Measurements from ENCODE around the gene MRPS15.

MRPS15 gene

DNA sequence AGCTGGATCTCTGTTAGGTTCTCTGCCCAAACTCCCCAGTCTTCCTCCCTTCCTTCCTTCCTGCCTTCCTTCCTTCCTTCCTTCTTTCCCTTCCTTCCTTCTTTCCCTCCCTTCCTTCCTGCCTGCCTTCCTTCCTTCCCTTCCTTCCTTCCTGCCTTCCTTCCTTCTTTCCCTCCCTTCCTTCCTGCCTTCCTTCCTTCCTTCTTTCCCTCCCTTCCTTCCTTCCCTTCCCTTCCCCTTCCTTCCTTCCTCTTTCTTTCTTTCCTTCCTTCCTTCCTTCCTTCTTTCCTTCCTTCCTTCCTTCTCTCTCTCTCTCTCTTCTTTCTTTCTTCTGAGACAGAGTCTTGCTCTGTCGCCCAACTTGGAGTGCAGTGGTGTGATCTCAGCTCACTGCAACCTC lies 57.7 kb downstream of the MRPS15 start:
- H3K36me3 ChIP-seq (ENCODE audit: control insufficient read depth, insufficient read depth, low read length), result no peaks in the 10 kb centered on the region; the same call in 1 of the 2 replicates
- H3K4me1 ChIP-seq (ENCODE audit: control insufficient read depth, insufficient read depth, low read length), result peaks cover 5% of the 10 kb centered on the region
- no peak for DNase-seq (ENCODE audit: low read depth, low spot score)
- no peak overlapping the region for H3K4me3 ChIP-seq (ENCODE audit: low read length)
- no peaks in the 10 kb centered on the region for H3K9me3 ChIP-seq (ENCODE audit: control insufficient read depth, insufficient read depth, low read length)
- no peaks in the 10 kb centered on the region for H3K27me3 ChIP-seq (ENCODE audit: control insufficient read depth, insufficient read depth, low read length)
- H3K27ac ChIP-seq (ENCODE audit: low read length), result no peak overlapping the region
- no CpG with 5 or more reads among the region's 1 CpG for WGBS (ENCODE audit: insufficient coverage, insufficient read length)
